ENCODE results near the gene RNF113B.

Gene RNF113B

DNA sequence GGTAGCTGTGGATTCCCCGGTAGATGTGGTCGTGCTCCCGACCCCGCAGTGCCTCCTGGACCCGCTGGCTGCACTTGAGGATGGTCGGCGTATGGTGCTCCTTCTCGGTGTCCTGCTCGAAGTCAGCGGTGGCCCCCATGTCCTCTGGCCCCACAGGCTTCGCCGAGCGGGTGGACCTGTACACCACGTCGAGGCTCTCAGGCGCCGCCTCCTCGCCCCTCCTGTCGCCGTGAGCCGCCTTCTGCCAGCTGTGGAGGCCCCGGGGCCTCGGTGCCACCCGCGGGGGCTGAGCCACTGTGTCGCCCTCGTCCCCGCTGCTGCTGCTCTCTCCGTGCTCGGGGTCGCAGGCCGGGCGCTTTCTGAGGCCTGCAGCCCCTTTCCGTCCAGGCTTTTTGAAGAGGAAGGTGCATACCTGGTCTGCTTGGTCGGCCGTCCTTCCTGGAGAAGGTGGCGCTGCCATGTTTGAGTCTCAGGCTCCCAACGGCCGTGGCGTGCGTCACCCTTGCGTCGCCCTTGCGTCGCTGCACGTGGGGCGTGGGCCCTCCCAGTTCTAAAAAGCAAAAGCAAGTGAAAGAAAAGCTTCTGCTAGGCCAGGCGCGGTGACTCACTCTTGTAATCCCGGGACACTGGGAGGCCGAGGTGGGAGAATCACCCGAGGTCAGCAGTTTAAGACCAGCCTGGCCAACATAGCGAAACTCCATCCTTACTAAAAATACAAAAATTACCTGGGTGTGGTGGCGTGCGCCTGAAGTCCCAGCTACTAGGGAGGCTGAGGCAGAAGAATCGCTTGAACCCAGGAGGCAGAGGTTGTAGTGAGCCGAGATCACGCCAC is at the start of gene RNF113B:
RNF113B (minus strand) TSS at position 493 of the 832 bp plus-strand sequence; CDS start at position 460, 33 bp downstream.
- no peak for DNase-seq

DNA sequence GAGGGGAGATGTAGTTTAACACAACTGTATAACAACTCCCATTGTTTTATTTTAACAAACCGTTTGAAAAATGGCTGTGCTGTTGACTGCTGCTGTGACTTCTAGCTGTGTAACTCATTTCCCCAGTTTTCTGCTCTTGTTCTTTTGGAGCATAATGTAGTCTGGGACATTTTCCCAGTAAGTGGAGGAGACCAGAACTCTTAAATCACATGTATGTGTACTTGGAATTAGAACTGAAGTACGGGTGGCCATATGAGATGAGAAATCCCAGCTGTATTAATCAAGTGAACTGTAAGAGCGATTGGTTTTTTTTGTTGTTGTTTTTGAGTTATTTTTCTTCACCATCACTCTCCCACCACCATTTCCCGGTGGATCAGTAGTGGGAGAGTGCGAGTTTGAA is 49.4 kb upstream of the RNF113B start:
- DNase-seq, result no peak

DNA sequence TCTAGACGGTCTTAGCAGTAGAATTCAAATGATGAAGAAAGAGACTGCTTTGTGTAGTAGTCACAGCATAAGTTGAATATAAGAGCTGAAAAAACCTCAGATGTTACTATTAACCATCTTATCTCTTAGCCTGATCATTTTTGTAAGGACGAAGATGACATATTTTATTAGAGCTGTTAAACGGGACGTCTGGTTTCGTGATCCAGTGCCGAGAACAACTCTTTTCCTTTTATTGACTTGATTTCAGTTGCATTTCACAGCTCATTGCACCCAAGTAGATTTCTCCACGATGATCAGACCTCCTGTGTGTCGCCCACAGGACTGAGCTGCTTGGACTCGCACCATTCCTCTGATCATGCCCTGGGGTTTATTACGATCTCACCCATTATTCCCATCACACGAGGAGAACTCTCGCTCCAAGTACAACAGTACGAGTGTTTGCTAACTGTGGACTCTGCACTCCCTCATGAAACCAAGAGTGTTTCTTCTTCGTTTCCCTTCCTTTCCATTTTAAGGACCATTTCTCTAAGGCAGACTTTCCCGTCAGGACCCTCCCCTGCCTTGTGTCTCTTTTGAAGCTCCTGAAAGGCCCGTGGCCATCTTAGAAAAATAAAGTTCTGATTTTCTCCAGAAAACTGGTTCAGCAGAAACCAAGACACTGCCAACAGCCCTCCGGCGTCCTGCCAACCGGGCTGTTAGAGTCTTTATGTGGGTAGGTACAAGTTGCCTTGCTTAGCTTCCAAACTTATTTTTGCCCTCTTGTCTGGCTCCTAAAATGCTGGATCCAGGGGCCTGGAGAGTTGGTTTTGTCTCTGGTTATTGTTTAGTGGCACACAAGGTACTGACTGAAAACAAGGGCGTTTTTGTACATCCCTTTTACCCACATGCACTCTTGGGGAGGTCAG is 48.2 kb upstream of the RNF113B start:
- no peak for DNase-seq

- DNase-seq, result no peak
Measured at GRCh38 chr13:98224557-98224956, 47.5 kb upstream of the RNF113B start.

GRCh38 chr13:98223741-98224140 is 46.7 kb upstream of the RNF113B start:
- no peak for DNase-seq

DNA sequence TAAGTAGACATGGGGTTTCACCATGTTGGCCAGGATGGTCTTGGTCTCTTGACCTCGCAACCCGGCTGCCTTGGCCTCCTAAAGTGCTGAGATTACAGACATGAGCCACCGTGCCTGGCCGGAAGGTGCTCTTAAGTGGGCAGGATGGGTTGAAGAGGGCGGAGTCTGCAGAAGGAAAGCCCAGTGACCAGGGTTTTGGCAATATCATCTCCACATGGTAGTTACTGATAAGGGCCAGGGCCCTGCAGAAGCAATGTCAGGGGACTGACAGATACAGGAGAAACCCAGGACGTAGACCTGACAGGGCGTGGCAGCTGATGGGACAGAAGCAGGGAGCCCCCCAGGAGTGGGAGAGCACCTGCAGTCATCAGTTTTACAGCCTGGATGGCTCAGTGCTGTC is 45.7 kb upstream of the RNF113B start:
- DNase-seq, result no peak

- no peak for DNase-seq
Measured at GRCh38 chr13:98222081-98222554, 45.0 kb upstream of the RNF113B start.

- no peak for DNase-seq
Measured at GRCh38 chr13:98221234-98221633, 44.2 kb upstream of the RNF113B start.

GRCh38 chr13:98220271-98220791 is 43.3 kb upstream of the RNF113B start:
- DNase-seq, result no peak

- DNase-seq, result no peak
Measured at GRCh38 chr13:98219685-98220084, 42.6 kb upstream of the RNF113B start.

GRCh38 chr13:98217597-98217996 is 40.5 kb upstream of the RNF113B start:
- no peak for DNase-seq

- no peak for DNase-seq
Measured at GRCh38 chr13:98216711-98217285, 39.7 kb upstream of the RNF113B start.

GRCh38 chr13:98216135-98216565 is 39.1 kb upstream of the RNF113B start:
- no peak for DNase-seq

- no peak for DNase-seq
Measured at GRCh38 chr13:98215508-98215907, 38.4 kb upstream of the RNF113B start.

GRCh38 chr13:98214707-98215106 is 37.6 kb upstream of the RNF113B start:
- DNase-seq, result no peak

DNA sequence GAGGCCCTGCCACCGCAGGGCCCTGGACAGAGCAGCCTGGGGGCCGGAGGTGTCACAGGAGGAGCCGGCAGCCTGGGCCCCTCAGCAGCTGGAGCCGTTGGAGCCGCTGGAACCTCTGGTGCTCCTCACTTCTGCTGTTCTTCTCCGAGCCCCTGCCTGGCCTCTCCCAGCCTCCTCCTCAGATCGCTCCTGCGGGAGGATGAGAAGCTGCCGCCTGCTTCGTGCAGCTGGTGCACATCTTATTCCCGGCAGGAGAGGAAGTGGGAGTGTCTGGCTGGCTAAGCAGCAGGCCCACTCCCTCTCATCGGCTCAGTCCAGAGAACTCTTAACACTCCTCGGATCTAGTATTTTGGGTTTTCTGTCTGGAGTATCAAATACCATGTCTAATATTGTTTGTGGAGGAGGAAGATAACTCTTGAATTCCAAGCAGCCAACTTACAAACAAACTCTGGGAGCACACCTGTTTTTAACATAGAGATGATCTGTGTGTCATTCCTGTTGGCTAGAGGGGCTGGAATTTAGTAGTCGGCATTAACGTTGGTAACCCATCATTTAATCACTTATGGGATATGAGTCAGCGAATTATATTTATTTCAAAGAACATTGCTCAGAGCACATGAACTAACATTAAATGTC is 37.1 kb upstream of the RNF113B start:
- no peak for DNase-seq

- DNase-seq, result no peak
Measured at GRCh38 chr13:98213354-98213753, 36.3 kb upstream of the RNF113B start.

DNA sequence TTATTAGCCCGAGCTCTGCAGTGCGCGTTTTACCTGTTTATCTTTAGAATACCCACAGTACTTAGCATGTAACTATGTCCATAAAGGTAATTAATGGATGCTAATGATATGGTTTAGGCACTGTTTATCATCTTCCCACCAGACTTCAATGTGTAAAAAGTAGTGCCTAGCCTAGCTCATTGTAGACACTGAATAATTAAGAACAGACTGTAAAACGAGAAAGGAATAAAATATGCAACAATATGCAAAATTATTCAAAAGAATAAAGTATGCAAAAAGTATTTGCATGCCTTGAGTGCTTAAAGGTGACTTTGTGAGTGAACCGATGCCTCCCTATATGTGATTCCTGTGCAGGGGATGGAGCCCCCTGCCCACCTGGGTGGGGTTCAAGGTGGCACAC is 35.7 kb upstream of the RNF113B start:
- no peak for DNase-seq

GRCh38 chr13:98208606-98209005 is 31.5 kb upstream of the RNF113B start:
- DNase-seq, result no peak

GRCh38 chr13:98207416-98207815 is 30.3 kb upstream of the RNF113B start:
- no peak for DNase-seq

DNA sequence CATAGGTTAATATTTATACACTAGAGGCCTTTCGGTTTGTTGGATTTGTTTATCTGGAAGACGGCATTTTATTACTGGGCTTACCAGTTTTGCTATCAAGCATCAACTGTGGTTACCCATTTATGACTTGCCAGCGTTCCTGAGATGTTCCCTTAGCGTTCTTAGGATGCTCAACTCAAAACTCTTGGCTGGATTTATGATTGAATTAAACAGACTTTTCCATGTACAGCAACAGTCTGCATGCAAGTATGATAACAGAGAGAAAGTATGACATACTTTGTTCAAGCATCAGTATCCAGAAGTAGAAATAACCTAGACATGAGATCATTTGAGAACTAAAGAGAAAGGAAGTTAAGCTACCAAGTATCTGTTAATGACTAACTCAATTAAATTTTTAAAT is 29.9 kb upstream of the RNF113B start:
- DNase-seq, result no peak

GRCh38 chr13:98204546-98204945 is 27.5 kb upstream of the RNF113B start:
- no peak for DNase-seq

Measured in NCI-H2227 treated with DMSO at 0.1 percent for 48 hours (cell line).